GM12878 (cell line): ENCODE results near the gene SLC49A4. TPM values are rescaled to one million over a fixed set of nuclear protein-coding genes. Genes with fewer than 3 reads are reported as not detected.

Source experiments
- ATAC-seq: fragments of 200-7000 bp; cut with Tn5 transposase; 3 replicates; pipeline ENCODE4 v1.9.1; 2020; ENCODE audit warnings: mild to moderate bottlenecking, moderate library complexity
- BruUV-seq: library from RNA; stranded (reverse); fragments of 400-500 nt; replicated peaks from 2 replicates; lab custom pipeline; 2021; lab: Mats Ljungman, UMichigan
- CTCF ChIA-PET: fragments of 300-600 bp; sonication (Branson Sonifier 250); formaldehyde crosslinking; extraction: SDS; loops from one replicate; lab custom pipeline; 2021; ENCODE audit warnings: inconsistent platforms; lab: Yijun Ruan, JAX
- POLR2A ChIA-PET: fragments of 350-600 bp; formaldehyde crosslinking; extraction: SDS; loops from one replicate; lab custom pipeline; 2021; ENCODE audit warnings: inconsistent platforms; lab: Charles Lee
- RAD21 ChIA-PET: fragments of 300-600 bp; sonication (Branson Sonifier 250); formaldehyde crosslinking; loops from one replicate; lab custom pipeline; 2023; ENCODE audit warnings: antibody characterized with exemption; ENCODE audit not compliant: unreplicated experiment; lab: Charles Lee
- SMC1A ChIA-PET: fragments of 300-600 bp; sonication (Branson Sonifier 250); formaldehyde crosslinking; loops from one replicate; lab custom pipeline; 2023; ENCODE audit not compliant: unreplicated experiment, uncharacterized antibody; lab: Charles Lee
- DNase-seq: peaks from one replicate; pipeline ENCODE4 v3.0.0-alpha.2; 2011; ENCODE audit warnings: low read depth, low spot score
- FAIRE-seq: peaks from 3 replicates; lab custom pipeline; 2011; peaks lifted over from hg19 to GRCh38; lab: Jason Lieb, UNC
- H2AFZ ChIP-seq: 2 replicates; pipeline ENCODE4 v1.6.0; 2011; ENCODE audit warnings: low read depth, low read length, control low read depth; ENCODE audit not compliant: control insufficient read depth
- H3K27ac ChIP-seq: 2 replicates; pipeline ENCODE4 v1.5.1; 2011; ENCODE audit warnings: control low read depth; ENCODE audit not compliant: control insufficient read depth, insufficient read depth
- H3K27me3 ChIP-seq, 2 experiments: replicated peaks in 1 of 2; 2 replicates each; pipeline versions ENCODE4 v1.6.0 to v1.6.1; 2011; ENCODE audit warnings: low read length in 1 of 2; ENCODE audit not compliant: control insufficient read depth in 2 of 2, insufficient read depth in 2 of 2
- H3K36me3 ChIP-seq, 2 experiments: 2 replicates each; pipeline ENCODE4 v1.5.1; 2011; ENCODE audit warnings: low read length in 1 of 2; ENCODE audit not compliant: control insufficient read depth in 2 of 2, insufficient read depth in 2 of 2
- H3K4me1 ChIP-seq: 2 replicates; pipeline ENCODE4 v1.6.1; 2011; ENCODE audit warnings: mild to moderate bottlenecking, low read length, moderate library complexity, mixed read lengths; ENCODE audit not compliant: control insufficient read depth, insufficient read depth
- H3K4me2 ChIP-seq: 2 replicates; pipeline ENCODE4 v1.6.0; 2011; ENCODE audit warnings: control low read depth; ENCODE audit not compliant: control insufficient read depth, insufficient read depth
- H3K4me3 ChIP-seq: fragments of 200-600 bp; sonication (generic); 2 replicates; pipeline ENCODE4 v1.5.1; 2016
- H3K79me2 ChIP-seq: 2 replicates; pipeline ENCODE4 v1.6.0; 2011; ENCODE audit warnings: low read length; ENCODE audit not compliant: control insufficient read depth, insufficient read depth
- H3K9ac ChIP-seq: 2 replicates; pipeline ENCODE4 v1.8.0; 2011; ENCODE audit warnings: low read length, control low read depth, mixed read lengths; ENCODE audit not compliant: control insufficient read depth, insufficient read depth
- H3K9me3 ChIP-seq: replicated peaks from 3 replicates; pipeline ENCODE4 v1.5.1; 2011; ENCODE audit warnings: mild to moderate bottlenecking, low read length; ENCODE audit not compliant: control insufficient read depth, insufficient read depth
- H4K20me1 ChIP-seq: 2 replicates; pipeline ENCODE4 v1.6.0; 2011; ENCODE audit not compliant: control insufficient read depth, insufficient read depth
- CEBPB ChIP-seq, 2 experiments: fragments of 150-350 bp in 1 of 2; IDR thresholded peaks; 2 replicates each; pipeline ENCODE4 v1.6.1; 2012 to 2014; ENCODE audit warnings: low read depth in 2 of 2, low read length in 2 of 2, borderline replicate concordance in 1 of 2, inconsistent platforms in 1 of 2
- FOS ChIP-seq: IDR thresholded peaks from 3 replicates; pipeline ENCODE4 v1.6.1; 2011; ENCODE audit warnings: borderline replicate concordance; ENCODE audit not compliant: insufficient read length; ENCODE audit errors: extremely low read depth
- KAT2A ChIP-seq: conservative IDR thresholded peaks from 2 replicates; pipeline ENCODE4 v1.6.1; 2011; ENCODE audit warnings: low read depth, low read length; ENCODE audit not compliant: control insufficient read depth
- LARP7 ChIP-seq: fragments of 450-650 bp; IDR thresholded peaks from 2 replicates; pipeline ENCODE4 v1.6.1; 2017; ENCODE audit warnings: mild to moderate bottlenecking
- MXI1 ChIP-seq: fragments of 150-350 bp; IDR thresholded peaks from 2 replicates; pipeline ENCODE4 v1.6.1; 2011; ENCODE audit warnings: low read depth, mild to moderate bottlenecking, inconsistent platforms, low read length, improper control_type of control experiment
- NFXL1 ChIP-seq: fragments of 450-650 bp; IDR thresholded peaks from 2 replicates; pipeline ENCODE4 v1.6.1; 2017; ENCODE audit warnings: antibody characterized with exemption, mild to moderate bottlenecking, borderline replicate concordance
- NR2C2 ChIP-seq: IDR thresholded peaks from 2 replicates; pipeline ENCODE4 v1.6.1; 2011; ENCODE audit warnings: borderline replicate concordance, low read depth; ENCODE audit not compliant: control insufficient read depth, insufficient read length
- NR2F1 ChIP-seq: fragments of 450-650 bp; conservative IDR thresholded peaks from 2 replicates; pipeline ENCODE4 v1.6.1; 2017; ENCODE audit warnings: mild to moderate bottlenecking
- RAD21 ChIP-seq: IDR thresholded peaks from 2 replicates; pipeline ENCODE4 v1.6.1; 2011; ENCODE audit warnings: mild to moderate bottlenecking, low read depth, low read length, moderate library complexity; ENCODE audit not compliant: insufficient read depth
- STAT1 ChIP-seq: fragments of 450-650 bp; conservative IDR thresholded peaks from 2 replicates; pipeline ENCODE4 v1.6.1; 2014; ENCODE audit warnings: antibody characterized with exemption, mild to moderate bottlenecking
- TCF12 ChIP-seq: IDR thresholded peaks from 2 replicates; pipeline ENCODE4 v1.6.1; 2011; ENCODE audit warnings: low read depth, mild to moderate bottlenecking, low read length
- ZNF24 ChIP-seq: fragments of 450-650 bp; IDR thresholded peaks from 2 replicates; pipeline ENCODE4 v1.6.1; 2017; ENCODE audit warnings: antibody characterized with exemption, mild to moderate bottlenecking
- WGBS: methylation state at CpG from one replicate; pipeline ENCODE4 v1.1.6; 2016; ENCODE audit warnings: low lambda C conversion rate; ENCODE audit not compliant: insufficient replicate concordance, insufficient coverage; ENCODE audit errors: missing lambda C conversion rate; 5-methylcytosine and 5-hydroxymethylcytosine counted together
- in situ Hi-C: fragments of 300-500 bp; cut with MboI; formaldehyde crosslinking; loops from 9 replicates; pipeline ENCODE4 v1.14.3; 2018; ENCODE audit warnings: mixed read lengths
- intact Hi-C: fragments of 100-400 bp; cut with micrococcal nuclease; formaldehyde crosslinking; loops from one replicate; pipeline ENCODE4 v1.14.2; 2022; ENCODE audit not compliant: unreplicated experiment
- polyA plus RNA-seq, 11 experiments: library from polyadenylated mRNA; depleted of rRNA in 4 of 11; unstranded in 6 of 11; stranded (reverse) in 5 of 11; fragments of >200 nt; fragmentation: Nextera tagmentation in 4 of 11; fragmentation: Illumina TruSeq in 1 of 11; extraction: Ambion mirVana in 4 of 11; extraction: Trizol in 1 of 11; gene quantifications; 1 replicate in 1 of 11; 2 replicates in 10 of 11; pipeline versions ENCODE4 v1.2.1 to v1.2.3, GENCODE V29; 2011 to 2016; ENCODE audit warnings: inconsistent platforms in 2 of 11, missing spikeins in 2 of 11, low read depth in 1 of 11
- total RNA-seq, 4 experiments: library from RNA; depleted of rRNA in 3 of 4; stranded (reverse); fragments of >200 nt in 3 of 4; fragmentation: Illumina TruSeq in 1 of 4; extraction: Trizol in 1 of 4; gene quantifications; 2 replicates each; pipeline versions ENCODE4 v1.2.1 to v1.2.3, GENCODE V29; 2013 to 2021
- TF ChIP-seq, protein P1 (sequence below): fragments of 450-650 bp; formaldehyde crosslinking; IDR thresholded peaks from 2 replicates; pipeline ENCODE4 v1.4.0; 2020; ENCODE audit warnings: mild to moderate bottlenecking, moderate library complexity

SLC49A4 gene
- total and polyA plus RNA-seq, 10 of the 15 experiments (the other 5 are each of a cell fraction or from before 2014, with no cell fraction given): 0.48 to 2.2 (median 1.4) TPM

DNA sequence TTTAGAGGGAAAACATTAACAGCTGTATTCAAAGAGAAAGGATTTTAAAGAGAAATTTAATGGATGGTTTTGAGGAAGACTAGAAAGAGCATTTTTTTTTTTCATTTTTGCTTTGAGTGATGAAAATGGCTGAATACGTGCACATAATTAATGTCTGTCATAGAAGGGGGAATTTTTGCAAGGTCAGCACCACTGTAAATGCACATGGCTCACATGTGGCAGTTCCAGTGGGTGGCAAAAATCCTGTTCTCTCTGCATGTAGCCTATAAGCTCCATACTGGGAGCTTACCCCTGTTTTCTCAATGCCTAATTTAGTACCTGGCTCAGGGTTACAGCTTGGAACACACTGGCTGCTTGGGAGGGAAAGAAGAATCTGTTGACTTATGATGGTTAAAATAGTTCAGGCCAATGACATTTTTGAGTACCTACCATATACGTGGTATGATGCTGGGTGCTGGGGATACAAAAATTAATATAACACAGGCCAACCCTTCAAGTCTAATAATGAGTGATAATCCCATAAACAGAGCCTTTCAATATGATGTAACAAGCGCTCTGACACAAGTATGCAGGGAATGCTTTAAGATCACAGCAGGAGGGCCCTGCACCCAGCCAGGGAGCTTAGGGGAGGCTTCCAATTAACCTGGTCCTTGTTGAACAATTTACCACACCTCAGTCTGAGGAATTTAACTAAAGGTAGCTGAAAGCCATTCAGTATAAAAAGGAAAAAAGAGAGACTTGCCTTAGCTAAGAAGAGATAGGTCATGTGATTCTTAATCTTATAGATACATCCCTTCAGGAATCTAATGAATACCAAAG lies 34.2 kb upstream of the SLC49A4 start:
- DNase-seq: no peak
- Histone ChIP-seq H3K4me3 (no peak overlapping the region), H2AFZ (no peak overlapping the region), H3K27me3 (no peaks in the 10 kb centered on the region), H3K9ac (no peak overlapping the region), H4K20me1 (no peaks in the 10 kb centered on the region), H3K36me3 (no peaks in the 10 kb centered on the region; a peak in 1 of 4 replicates), H3K27ac (no peak overlapping the region), H3K4me1 (no peaks in the 10 kb centered on the region), H3K79me2 (no peaks in the 10 kb centered on the region), H3K9me3 (no peaks in the 10 kb centered on the region), H3K4me2 (no peak overlapping the region)
- ChIA-PET RAD21 (interaction anchor here (1.1 to 1.6 kb wide), 2 partner anchors 10 to 268 kb away, joined by 3 to 4 read pairs; no protein-coding TSS in a partner anchor), SMC1A (interaction anchor here (1.2 to 1.6 kb wide), 2 partner anchors 11 to 13 kb away, joined by 3 to 4 read pairs; no protein-coding TSS in a partner anchor), POLR2A (no interaction called here), CTCF (interaction anchor here (1.3 to 4.9 kb wide), 3 partner anchors 9 to 268 kb away, joined by 3 to 23 read pairs (median 3); no protein-coding TSS in a partner anchor)
- ATAC-seq: no peak
- BruUV-seq: no TSS peak
- no peak for TF ChIP-seq MXI1
- TF ChIP-seq LARP7: no peak
- in situ Hi-C loops: no loop called here
- intact Hi-C loops: no loop called here
- 100% methylated on average over 3 of the region's 3 CpGs for WGBS
- no peak for FAIRE-seq

DNA sequence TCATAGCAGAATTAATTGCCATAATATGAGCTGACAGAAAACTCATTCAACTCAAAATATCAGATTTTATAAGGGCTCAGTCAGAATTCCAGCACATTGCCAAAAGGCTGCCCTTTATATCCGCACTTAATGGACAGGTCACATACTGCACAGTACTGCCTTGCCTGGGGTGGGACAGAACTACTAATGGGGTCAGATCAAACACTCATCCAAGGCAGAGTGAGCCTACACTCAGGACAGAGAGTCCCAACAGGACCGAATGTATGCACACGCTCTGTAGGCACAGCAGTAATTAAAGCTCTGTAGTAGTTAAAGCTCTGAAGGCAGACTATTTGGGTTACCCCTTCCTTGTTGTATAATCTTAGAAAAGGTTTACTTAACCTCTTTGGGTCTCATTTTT lies 28.4 kb upstream of the SLC49A4 start:
- SMC1A ChIA-PET: interaction anchor here (0.6 kb wide), 1 partner anchor 11 kb away, joined by 4 read pairs; no protein-coding TSS in a partner anchor
- ATAC-seq (no peak), FAIRE-seq (no peak), DNase-seq (no peak)
- Histone ChIP-seq H3K9ac (no peak overlapping the region), H3K4me3 (no peak overlapping the region), H3K4me1 (no peaks in the 10 kb centered on the region), H3K27ac (no peak overlapping the region), H3K36me3 (no peaks in the 10 kb centered on the region), H3K9me3 (no peaks in the 10 kb centered on the region), H3K79me2 (no peaks in the 10 kb centered on the region), H3K4me2 (no peak overlapping the region), H4K20me1 (no peaks in the 10 kb centered on the region), H3K27me3 (no peaks in the 10 kb centered on the region), H2AFZ (no peak overlapping the region)
- 97% methylated on average over 3 of the region's 3 CpGs for WGBS
- intact Hi-C loops (no loop called here), in situ Hi-C loops (no loop called here)
- RAD21 ChIA-PET: interaction anchor here (0.9 kb wide), 1 partner anchor 8 kb away, joined by 3 read pairs; no protein-coding TSS in a partner anchor
- CTCF ChIA-PET: interaction anchor here (1.0 to 2.4 kb wide), 3 partner anchors 10 to 360 kb away, joined by 3 to 16 read pairs (median 3); no protein-coding TSS in a partner anchor
- no TSS peak for BruUV-seq
- POLR2A ChIA-PET: no interaction called here
- TF ChIP-seq ZNF24 (no peak), NR2F1 (no peak), NFXL1 (no peak), STAT1 (no peak), RAD21 (no peak), FOS (no peak), TCF12 (no peak), NR2C2 (no peak), KAT2A (no peak), CEBPB (IDR thresholded peaks at IDR 0.05; ENCODE audit: borderline replicate concordance in 1 of 2, low read depth in 2 of 2, low read length in 2 of 2) (no peak)
- TF ChIP-seq, protein P1, sequence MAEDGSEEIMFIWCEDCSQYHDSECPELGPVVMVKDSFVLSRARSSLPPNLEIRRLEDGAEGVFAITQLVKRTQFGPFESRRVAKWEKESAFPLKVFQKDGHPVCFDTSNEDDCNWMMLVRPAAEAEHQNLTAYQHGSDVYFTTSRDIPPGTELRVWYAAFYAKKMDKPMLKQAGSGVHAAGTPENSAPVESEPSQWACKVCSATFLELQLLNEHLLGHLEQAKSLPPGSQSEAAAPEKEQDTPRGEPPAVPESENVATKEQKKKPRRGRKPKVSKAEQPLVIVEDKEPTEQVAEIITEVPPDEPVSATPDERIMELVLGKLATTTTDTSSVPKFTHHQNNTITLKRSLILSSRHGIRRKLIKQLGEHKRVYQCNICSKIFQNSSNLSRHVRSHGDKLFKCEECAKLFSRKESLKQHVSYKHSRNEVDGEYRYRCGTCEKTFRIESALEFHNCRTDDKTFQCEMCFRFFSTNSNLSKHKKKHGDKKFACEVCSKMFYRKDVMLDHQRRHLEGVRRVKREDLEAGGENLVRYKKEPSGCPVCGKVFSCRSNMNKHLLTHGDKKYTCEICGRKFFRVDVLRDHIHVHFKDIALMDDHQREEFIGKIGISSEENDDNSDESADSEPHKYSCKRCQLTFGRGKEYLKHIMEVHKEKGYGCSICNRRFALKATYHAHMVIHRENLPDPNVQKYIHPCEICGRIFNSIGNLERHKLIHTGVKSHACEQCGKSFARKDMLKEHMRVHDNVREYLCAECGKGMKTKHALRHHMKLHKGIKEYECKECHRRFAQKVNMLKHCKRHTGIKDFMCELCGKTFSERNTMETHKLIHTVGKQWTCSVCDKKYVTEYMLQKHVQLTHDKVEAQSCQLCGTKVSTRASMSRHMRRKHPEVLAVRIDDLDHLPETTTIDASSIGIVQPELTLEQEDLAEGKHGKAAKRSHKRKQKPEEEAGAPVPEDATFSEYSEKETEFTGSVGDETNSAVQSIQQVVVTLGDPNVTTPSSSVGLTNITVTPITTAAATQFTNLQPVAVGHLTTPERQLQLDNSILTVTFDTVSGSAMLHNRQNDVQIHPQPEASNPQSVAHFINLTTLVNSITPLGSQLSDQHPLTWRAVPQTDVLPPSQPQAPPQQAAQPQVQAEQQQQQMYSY (CRISPR knock-in tag): no peak
